ENCODE measurements around the gene SPATA13. TPM values are rescaled to one million over a fixed set of nuclear protein-coding genes. Genes with fewer than 3 reads are reported as not detected.

The SPATA13 gene
- total and polyA plus RNA-seq, 10 donors, result 12.0 to 185 (median 125) TPM

DNA sequence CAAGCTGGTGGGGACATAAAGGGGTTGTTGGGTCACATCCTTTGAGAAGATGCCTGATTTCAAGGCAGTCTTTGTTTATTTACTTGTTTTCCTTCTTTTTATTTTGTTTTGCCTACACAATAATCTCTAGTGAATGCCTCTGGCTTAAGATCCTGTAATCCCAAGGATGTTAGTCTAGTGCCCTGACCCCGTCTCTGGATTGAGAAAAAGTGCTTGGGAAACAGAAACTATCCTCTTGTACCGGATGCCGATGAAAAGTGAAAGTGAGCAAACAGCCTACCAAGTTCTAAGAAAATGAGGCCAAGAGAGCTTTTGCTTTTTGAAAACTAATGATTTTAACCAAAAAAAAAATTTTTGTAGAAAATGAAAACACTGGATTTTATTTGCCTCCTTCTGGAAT lies 106.8 kb downstream of the SPATA13 start:
- 0 to 2% (median 2%) methylated on average over 3 of the region's 3 CpGs for WGBS, 5 donors
- intact Hi-C loops (cut with DNase I; ENCODE audit: low total_unique reads), result no loop called here
- H3K27ac ChIP-seq, result peak overlapping the region; percentile 78 to 96 (median 93)
- no peak for DNase-seq
- TF ChIP-seq POLR2AphosphoS5 (IDR thresholded peaks at IDR 0.05) (no peak), POLR2A (IDR thresholded peaks at IDR 0.05) (no peak)
- TF ChIP-seq, protein P1, sequence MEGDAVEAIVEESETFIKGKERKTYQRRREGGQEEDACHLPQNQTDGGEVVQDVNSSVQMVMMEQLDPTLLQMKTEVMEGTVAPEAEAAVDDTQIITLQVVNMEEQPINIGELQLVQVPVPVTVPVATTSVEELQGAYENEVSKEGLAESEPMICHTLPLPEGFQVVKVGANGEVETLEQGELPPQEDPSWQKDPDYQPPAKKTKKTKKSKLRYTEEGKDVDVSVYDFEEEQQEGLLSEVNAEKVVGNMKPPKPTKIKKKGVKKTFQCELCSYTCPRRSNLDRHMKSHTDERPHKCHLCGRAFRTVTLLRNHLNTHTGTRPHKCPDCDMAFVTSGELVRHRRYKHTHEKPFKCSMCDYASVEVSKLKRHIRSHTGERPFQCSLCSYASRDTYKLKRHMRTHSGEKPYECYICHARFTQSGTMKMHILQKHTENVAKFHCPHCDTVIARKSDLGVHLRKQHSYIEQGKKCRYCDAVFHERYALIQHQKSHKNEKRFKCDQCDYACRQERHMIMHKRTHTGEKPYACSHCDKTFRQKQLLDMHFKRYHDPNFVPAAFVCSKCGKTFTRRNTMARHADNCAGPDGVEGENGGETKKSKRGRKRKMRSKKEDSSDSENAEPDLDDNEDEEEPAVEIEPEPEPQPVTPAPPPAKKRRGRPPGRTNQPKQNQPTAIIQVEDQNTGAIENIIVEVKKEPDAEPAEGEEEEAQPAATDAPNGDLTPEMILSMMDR (IDR thresholded peaks at IDR 0.05 in 8 of 11, conservative IDR thresholded peaks at IDR 0.05 in 3 of 11), result no peak
- H3K4me1 ChIP-seq, result peaks cover 57 to 100% (median 94%) of the 10 kb centered on the region in 6 donors
- no peaks in the 10 kb centered on the region for H3K36me3 ChIP-seq
- no peaks in the 10 kb centered on the region for H3K9me3 ChIP-seq
- H3K4me3 ChIP-seq, result peak overlapping the region in 5 of 8 donors; percentile 4 to 54 (median 13)
- no peaks in the 10 kb centered on the region for H3K27me3 ChIP-seq (replicated peaks in 1 of 7)

DNA sequence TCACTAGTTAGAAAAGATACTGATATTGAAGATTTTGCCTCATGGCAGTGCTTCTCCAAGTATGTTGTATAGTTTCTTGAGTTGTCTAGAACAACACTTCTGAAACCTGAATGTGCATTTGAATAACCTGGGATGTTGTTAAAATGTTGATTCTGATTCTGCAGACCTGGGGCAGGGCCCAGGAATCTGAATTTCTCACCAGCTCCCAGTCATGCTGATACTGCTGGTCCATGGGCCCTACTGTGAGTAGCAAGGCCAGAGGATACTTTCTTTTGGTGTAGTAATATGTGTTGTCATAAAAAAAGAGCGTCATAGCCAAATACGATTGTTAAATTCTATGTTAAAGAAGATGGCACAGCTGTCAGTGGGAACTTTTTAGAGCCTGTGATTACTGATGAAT lies 107.3 kb downstream of the SPATA13 start:
- peaks cover 62 to 100% (median 94%) of the 10 kb centered on the region in 6 donors for H3K4me1 ChIP-seq
- no peak for DNase-seq
- no peaks in the 10 kb centered on the region for H3K27me3 ChIP-seq (replicated peaks in 1 of 7)
- H3K27ac ChIP-seq, result peak overlapping the region; percentile 78 to 96 (median 93)
- no peak for TF ChIP-seq POLR2AphosphoS5 (IDR thresholded peaks at IDR 0.05)
- TF ChIP-seq, protein P1 (IDR thresholded peaks at IDR 0.05 in 8 of 11, conservative IDR thresholded peaks at IDR 0.05 in 3 of 11), result no peak
- TF ChIP-seq POLR2A (IDR thresholded peaks at IDR 0.05), result no peak
- H3K4me3 ChIP-seq, result peak overlapping the region in 3 of 8 donors; percentile 13 to 54 (median 22)
- intact Hi-C loops (cut with DNase I; ENCODE audit: low total_unique reads), result no loop called here
- H3K36me3 ChIP-seq, result no peaks in the 10 kb centered on the region
- H3K9me3 ChIP-seq, result no peaks in the 10 kb centered on the region
- 72 to 80% (median 78%) methylated on average over 2 of the region's 2 CpGs for WGBS, 5 donors

DNA sequence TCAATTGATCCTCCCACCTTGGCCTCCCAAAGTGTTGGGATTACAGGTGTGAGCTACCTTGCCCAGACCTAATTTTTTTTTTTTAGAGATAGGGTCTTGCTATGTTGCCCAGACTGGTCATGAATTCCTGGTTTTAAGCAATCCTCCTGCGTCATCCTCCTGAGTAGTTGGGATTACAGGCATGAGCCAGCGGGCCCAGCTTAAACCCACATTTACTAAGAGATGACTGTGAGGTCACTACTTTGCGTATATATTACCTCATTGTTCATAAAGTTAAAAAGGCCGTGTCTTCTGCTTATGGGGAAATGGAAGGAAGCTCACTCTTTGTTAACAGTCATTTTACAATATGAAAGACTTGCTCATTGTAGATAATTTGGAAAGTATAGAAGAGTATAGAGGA lies 109.3 kb downstream of the SPATA13 start:
- Histone ChIP-seq H3K27ac (peak overlapping the region; percentile 80 to 96 (median 93)), H3K36me3 (no peaks in the 10 kb centered on the region), H3K4me1 (peaks cover 64 to 100% (median 95%) of the 10 kb centered on the region in 6 donors), H3K27me3 (replicated peaks in 1 of 7) (no peaks in the 10 kb centered on the region), H3K4me3 (peak overlapping the region in 2 of 8 donors; percentile 41 to 69), H3K9me3 (no peaks in the 10 kb centered on the region)
- DNase-seq, result no peak
- 53 to 74% (median 59%) methylated on average over 4 of the region's 4 CpGs for WGBS, 5 donors
- intact Hi-C loops (cut with DNase I; ENCODE audit: low total_unique reads), result no loop called here
- TF ChIP-seq POLR2A (IDR thresholded peaks at IDR 0.05), result no peak
- TF ChIP-seq POLR2AphosphoS5 (IDR thresholded peaks at IDR 0.05), result no peak
- TF ChIP-seq, protein P1 (IDR thresholded peaks at IDR 0.05 in 8 of 11, conservative IDR thresholded peaks at IDR 0.05 in 3 of 11), result no peak

DNA sequence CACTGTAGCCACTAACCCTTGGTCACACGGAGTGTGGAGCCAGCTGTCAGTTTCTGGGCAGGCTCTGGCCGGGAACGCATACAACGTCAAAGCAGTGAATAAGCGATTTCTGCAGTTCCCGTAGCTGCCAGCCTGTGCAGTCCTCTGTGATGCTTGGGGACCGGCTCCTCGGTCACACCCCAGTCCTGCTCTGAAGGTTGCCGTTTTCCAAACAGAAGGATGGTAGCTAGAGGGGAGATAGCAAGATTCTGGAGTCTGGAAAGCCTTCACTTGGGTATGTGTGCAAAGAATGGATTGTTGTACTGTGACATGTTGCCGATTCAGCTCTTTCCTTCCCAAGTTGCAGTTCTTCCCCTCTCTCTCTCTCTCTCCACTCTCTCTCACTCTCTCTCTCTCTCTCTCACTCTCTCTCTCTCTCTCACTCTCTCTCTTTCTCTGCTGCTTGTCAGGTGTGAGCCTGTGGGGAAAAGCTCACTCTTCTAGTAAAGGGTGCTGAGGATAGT lies 110.2 kb downstream of the SPATA13 start:
- Histone ChIP-seq H3K27me3 (replicated peaks in 1 of 7) (no peaks in the 10 kb centered on the region), H3K9me3 (no peaks in the 10 kb centered on the region), H3K27ac (peak overlapping the region; percentile 80 to 96 (median 93)), H3K4me3 (peak overlapping the region; percentile 22 to 69 (median 42)), H3K36me3 (no peaks in the 10 kb centered on the region), H3K4me1 (peaks cover 64 to 100% (median 95%) of the 10 kb centered on the region in 6 donors)
- TF ChIP-seq POLR2AphosphoS5 (IDR thresholded peaks at IDR 0.05) (peak; percentile 73 to 93 (median 92)), POLR2A (IDR thresholded peaks at IDR 0.05) (peak; percentile 62 to 97 (median 65))
- TF ChIP-seq, protein P1 (IDR thresholded peaks at IDR 0.05 in 8 of 11, conservative IDR thresholded peaks at IDR 0.05 in 3 of 11), result peak in 8 of 11 experiments; percentile 20 to 96 (median 68)
- 0 to 1% (median 1%) methylated on average over 10 of the region's 10 CpGs for WGBS, 5 donors
- peak; percentile 93 for DNase-seq
- intact Hi-C loops (cut with DNase I; ENCODE audit: low total_unique reads), result no loop called here
